Measurements from ENCODE around the gene SBK3.
"Not testable (repeated sequence)": the region's sequence is repeated elsewhere in the genome, so short reads cannot be mapped to it uniquely, and the experiment has no call there.

Gene SBK3

GRCh38 chr19:55540619-55541018 lies 4.7 kb downstream of the SBK3 start:
- no peak for DNase-seq (ENCODE audit: low read depth in 2 of 2)

GRCh38 chr19:55539090-55539984 lies 6.0 kb downstream of the SBK3 start:
- no peak for DNase-seq (ENCODE audit: low read depth in 2 of 2)

GRCh38 chr19:55538132-55538531 lies 7.2 kb downstream of the SBK3 start:
- DNase-seq (ENCODE audit: low read depth in 2 of 2), result no peak

GRCh38 chr19:55537741-55538111 lies 7.6 kb downstream of the SBK3 start:
- DNase-seq (ENCODE audit: low read depth in 2 of 2), result no peak

- no peak for DNase-seq (ENCODE audit: low read depth in 2 of 2)
These were observed 8.2 kb downstream of the SBK3 start, which contains the start of gene SBK2 for GRCh38 chr19:55536951-55537740. TSS of gene SBK2 (minus strand) at chr19:55537133. CDS start at chr19:55536294, 839 bp downstream.

- DNase-seq (ENCODE audit: low read depth in 2 of 2), result no peak
These were observed 9.0 kb downstream of the SBK3 start for GRCh38 chr19:55536366-55536765.

GRCh38 chr19:55535965-55536350 lies 9.4 kb downstream of the SBK3 start:
- DNase-seq (ENCODE audit: low read depth in 2 of 2), result no peak

GRCh38 chr19:55535173-55535964 lies 10.0 kb downstream of the SBK3 start:
- DNase-seq (ENCODE audit: low read depth in 2 of 2), result no peak

GRCh38 chr19:55534280-55534679 lies 11.1 kb downstream of the SBK3 start:
- DNase-seq (ENCODE audit: low read depth in 2 of 2), result not testable (repeated sequence)

GRCh38 chr19:55530996-55531395 lies 14.3 kb downstream of the SBK3 start:
- no peak for DNase-seq (ENCODE audit: low read depth in 2 of 2)

- no peak for DNase-seq (ENCODE audit: low read depth in 2 of 2)
These were observed 15.6 kb downstream of the SBK3 start for GRCh38 chr19:55529636-55530234.

GRCh38 chr19:55528030-55528803 lies 17.1 kb downstream of the SBK3 start:
- DNase-seq (ENCODE audit: low read depth in 2 of 2), result no peak

- no peak for DNase-seq (ENCODE audit: low read depth in 2 of 2)
These were observed 17.9 kb downstream of the SBK3 start for GRCh38 chr19:55527197-55528029.

GRCh38 chr19:55526216-55527196 lies 18.8 kb downstream of the SBK3 start:
- no peak for DNase-seq (ENCODE audit: low read depth in 2 of 2)

- DNase-seq (ENCODE audit: low read depth in 2 of 2), result no peak
These were observed 19.8 kb downstream of the SBK3 start for GRCh38 chr19:55525289-55526101.

GRCh38 chr19:55520691-55521292 lies 24.6 kb downstream of the SBK3 start:
- DNase-seq (ENCODE audit: low read depth in 2 of 2), result no peak

Measured in stimulated activated CD4-positive, alpha-beta T cell treated with anti-CD3 and anti-CD28 coated beads, Interleukin-1b, Interleukin-23, amount 100 ng/mL, for 4 hours (primary cell).